Amniotic stem cell (primary cell): ENCODE results near the gene SH3BP4.

Experiments used
- DNase-seq: peaks from one replicate; lab custom pipeline; 2025; lab: John Stamatoyannopoulos, UW

The SH3BP4 gene

GRCh38 chr2:234951664-234952269 lies at the start of gene SH3BP4:
Gene SH3BP4, plus strand, starts transcription at chr2:234952017. Its CDS starts 82,986 bp downstream, at chr2:235035003.
- DNase-seq = peak; percentile 50

- DNase-seq = no peak
Observed at GRCh38 chr2:234904785-234905184, 47.0 kb upstream of the SH3BP4 start.

GRCh38 chr2:234905547-234906265 lies 46.1 kb upstream of the SH3BP4 start:
- DNase-seq = no peak

- DNase-seq = no peak
Observed at GRCh38 chr2:234910186-234910679, 41.6 kb upstream of the SH3BP4 start.

GRCh38 chr2:234911271-234911670 lies 40.5 kb upstream of the SH3BP4 start:
- peak; percentile 9 for DNase-seq

- no peak for DNase-seq
Observed at GRCh38 chr2:234912437-234912836, 39.4 kb upstream of the SH3BP4 start.

GRCh38 chr2:234913208-234913626 lies 38.6 kb upstream of the SH3BP4 start:
- no peak for DNase-seq

GRCh38 chr2:234914371-234915154 lies 37.3 kb upstream of the SH3BP4 start:
- no peak for DNase-seq

- no peak for DNase-seq
Observed at GRCh38 chr2:234916674-234917073, 35.1 kb upstream of the SH3BP4 start.

- DNase-seq = no peak
Observed at GRCh38 chr2:234917211-234917975, 34.4 kb upstream of the SH3BP4 start.

- DNase-seq = no peak
Observed at GRCh38 chr2:234919711-234920110, 32.1 kb upstream of the SH3BP4 start.

- DNase-seq = no peak
Observed at GRCh38 chr2:234920836-234921235, 31.0 kb upstream of the SH3BP4 start.

GRCh38 chr2:234929002-234929401 lies 22.8 kb upstream of the SH3BP4 start:
- DNase-seq = no peak

GRCh38 chr2:234930397-234930796 lies 21.4 kb upstream of the SH3BP4 start:
- no peak for DNase-seq

GRCh38 chr2:234931371-234931770 lies 20.4 kb upstream of the SH3BP4 start:
- DNase-seq = no peak

GRCh38 chr2:234932591-234933168 lies 19.1 kb upstream of the SH3BP4 start:
- DNase-seq = no peak

- DNase-seq = no peak
Observed at GRCh38 chr2:234935311-234935710, 16.5 kb upstream of the SH3BP4 start.

- no peak for DNase-seq
Observed at GRCh38 chr2:234939576-234939975, 12.2 kb upstream of the SH3BP4 start.

GRCh38 chr2:234939996-234940395 lies 11.8 kb upstream of the SH3BP4 start:
- DNase-seq = no peak

- DNase-seq = no peak
Observed at GRCh38 chr2:234940527-234940926, 11.3 kb upstream of the SH3BP4 start.

- DNase-seq = no peak
Observed at GRCh38 chr2:234945339-234945873, 6.4 kb upstream of the SH3BP4 start.
